RWPE2 (cell line): ENCODE results near the gene STOX1.
"Not testable (repeated sequence)": the region's sequence is repeated elsewhere in the genome, so short reads cannot be mapped to it uniquely, and the experiment has no call there.

Experiments
- ATAC-seq: fragments of 200-7000 bp; cut with Tn5 transposase; 3 replicates; pipeline ENCODE4 v1.9.1; 2021; ENCODE audit warnings: low read depth
- DNase-seq: peaks from one replicate; pipeline ENCODE4 v3.0.0-alpha.2; 2020; ENCODE audit warnings: low spot score
- H3K27ac ChIP-seq: fragments of 450-650 bp; 2 replicates; pipeline ENCODE4 v1.5.1; 2017; ENCODE audit warnings: mild to moderate bottlenecking; ENCODE audit not compliant: poor library complexity, severe bottlenecking
- H3K27me3 ChIP-seq: fragments of 250-450 bp; sonication (Bioruptor Pico); 2 replicates; pipeline ENCODE4 v1.5.1; 2021; ENCODE audit warnings: mild to moderate bottlenecking, moderate library complexity; ENCODE audit not compliant: insufficient read depth, poor library complexity, severe bottlenecking
- H3K36me3 ChIP-seq: fragments of 250-450 bp; sonication (Bioruptor Pico); 2 replicates; pipeline ENCODE4 v1.5.1; 2020; ENCODE audit warnings: low read depth, mild to moderate bottlenecking, moderate library complexity
- H3K4me1 ChIP-seq: fragments of 250-450 bp; sonication (Bioruptor Pico); 2 replicates; pipeline ENCODE4 v1.5.1; 2021; ENCODE audit warnings: mild to moderate bottlenecking, moderate library complexity; ENCODE audit not compliant: insufficient read depth, poor library complexity, severe bottlenecking
- H3K4me3 ChIP-seq: fragments of 250-450 bp; sonication (Bioruptor Pico); 2 replicates; pipeline ENCODE4 v1.5.1; 2021; ENCODE audit warnings: mild to moderate bottlenecking, moderate library complexity; ENCODE audit not compliant: severe bottlenecking
- H3K9me3 ChIP-seq: fragments of 250-450 bp; sonication (Bioruptor Pico); 2 replicates; pipeline ENCODE4 v1.5.1; 2021; ENCODE audit warnings: mild to moderate bottlenecking, moderate library complexity; ENCODE audit not compliant: severe bottlenecking
- TF ChIP-seq, protein P1 (sequence below): fragments of 450-650 bp; IDR thresholded peaks from one replicate; pipeline ENCODE4 v1.5.1; 2017; ENCODE audit warnings: mild to moderate bottlenecking, moderate library complexity; ENCODE audit not compliant: poor library complexity, severe bottlenecking

STOX1 gene

GRCh38 chr10:68864611-68865010 lies 37.3 kb downstream of the STOX1 start:
- DNase-seq (no peak), ATAC-seq (no peak)
- Histone ChIP-seq H3K4me1 (no peaks in the 10 kb centered on the region), H3K27ac (no peak overlapping the region), H3K4me3 (no peak overlapping the region), H3K9me3 (no peaks in the 10 kb centered on the region), H3K36me3 (no peaks in the 10 kb centered on the region), H3K27me3 (no peaks in the 10 kb centered on the region)
- TF ChIP-seq, protein P1, sequence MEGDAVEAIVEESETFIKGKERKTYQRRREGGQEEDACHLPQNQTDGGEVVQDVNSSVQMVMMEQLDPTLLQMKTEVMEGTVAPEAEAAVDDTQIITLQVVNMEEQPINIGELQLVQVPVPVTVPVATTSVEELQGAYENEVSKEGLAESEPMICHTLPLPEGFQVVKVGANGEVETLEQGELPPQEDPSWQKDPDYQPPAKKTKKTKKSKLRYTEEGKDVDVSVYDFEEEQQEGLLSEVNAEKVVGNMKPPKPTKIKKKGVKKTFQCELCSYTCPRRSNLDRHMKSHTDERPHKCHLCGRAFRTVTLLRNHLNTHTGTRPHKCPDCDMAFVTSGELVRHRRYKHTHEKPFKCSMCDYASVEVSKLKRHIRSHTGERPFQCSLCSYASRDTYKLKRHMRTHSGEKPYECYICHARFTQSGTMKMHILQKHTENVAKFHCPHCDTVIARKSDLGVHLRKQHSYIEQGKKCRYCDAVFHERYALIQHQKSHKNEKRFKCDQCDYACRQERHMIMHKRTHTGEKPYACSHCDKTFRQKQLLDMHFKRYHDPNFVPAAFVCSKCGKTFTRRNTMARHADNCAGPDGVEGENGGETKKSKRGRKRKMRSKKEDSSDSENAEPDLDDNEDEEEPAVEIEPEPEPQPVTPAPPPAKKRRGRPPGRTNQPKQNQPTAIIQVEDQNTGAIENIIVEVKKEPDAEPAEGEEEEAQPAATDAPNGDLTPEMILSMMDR = no peak

- DNase-seq, ATAC-seq: not testable (repeated sequence)
Observed at GRCh38 chr10:68868173-68868572, 40.8 kb downstream of the STOX1 start.

DNA sequence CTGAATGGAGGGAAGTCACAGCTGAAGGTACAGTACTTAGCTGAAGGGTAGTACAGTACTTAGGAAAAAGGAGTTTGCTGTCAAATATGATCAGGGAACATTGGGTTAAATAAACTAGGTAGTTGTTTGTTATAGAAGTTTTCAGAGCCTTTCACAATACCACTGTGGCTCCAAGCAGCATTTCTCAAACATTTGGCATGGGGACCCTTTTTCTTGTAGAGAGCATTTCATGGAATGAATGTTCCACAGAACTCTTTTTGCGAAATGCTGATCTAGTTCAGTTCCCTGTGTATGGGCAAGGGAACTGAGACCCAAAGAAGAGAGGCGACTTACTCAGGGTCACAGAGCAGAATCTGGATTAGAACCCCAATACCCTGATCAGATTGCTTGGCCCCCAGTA lies 42.3 kb downstream of the STOX1 start:
- TF ChIP-seq, protein P1 = no peak
- no peak overlapping the region for H3K27ac ChIP-seq
- no peaks in the 10 kb centered on the region for H3K9me3 ChIP-seq
- no peak for DNase-seq
- no peaks in the 10 kb centered on the region for H3K4me1 ChIP-seq
- no peaks in the 10 kb centered on the region for H3K27me3 ChIP-seq
- H3K4me3 ChIP-seq = no peak overlapping the region
- H3K36me3 ChIP-seq = no peaks in the 10 kb centered on the region
- ATAC-seq = no peak

More at GRCh38 chr10:68868173-68868572, 40.8 kb downstream of the STOX1 start:
- H3K27ac ChIP-seq, H3K36me3 ChIP-seq, H3K9me3 ChIP-seq, H3K27me3 ChIP-seq, H3K4me1 ChIP-seq, H3K4me3 ChIP-seq: not testable (repeated sequence)

DNA sequence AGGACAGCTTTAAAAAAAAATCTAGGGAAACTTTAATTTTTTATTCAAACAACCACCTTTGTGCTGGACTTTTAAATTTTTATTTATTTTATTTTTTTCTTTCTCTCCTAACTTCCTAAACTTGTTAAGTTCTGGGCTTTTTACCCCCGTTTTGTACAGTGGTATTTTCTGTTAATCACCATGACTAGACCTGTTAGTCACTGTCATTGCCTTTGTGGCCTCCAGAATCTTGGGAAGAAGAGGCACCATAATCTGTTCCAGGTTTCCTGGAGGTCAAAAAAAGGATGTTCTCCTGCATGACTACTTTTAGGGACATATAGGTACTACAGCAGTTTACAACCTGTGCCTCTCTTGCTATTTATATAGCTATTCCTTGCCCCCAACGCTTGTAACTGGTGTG lies 42.7 kb downstream of the STOX1 start:
- DNase-seq (no peak), ATAC-seq (no peak)
- no peak overlapping the region for H3K4me3 ChIP-seq
- no peaks in the 10 kb centered on the region for H3K36me3 ChIP-seq
- no peak overlapping the region for H3K27ac ChIP-seq
- H3K9me3 ChIP-seq = no peaks in the 10 kb centered on the region
- TF ChIP-seq, protein P1 = no peak
- H3K4me1 ChIP-seq = no peaks in the 10 kb centered on the region
- no peaks in the 10 kb centered on the region for H3K27me3 ChIP-seq

- H3K27me3 ChIP-seq = no peaks in the 10 kb centered on the region
- ATAC-seq (no peak), DNase-seq (no peak)
- H3K9me3 ChIP-seq = no peaks in the 10 kb centered on the region
- H3K27ac ChIP-seq = no peak overlapping the region
- TF ChIP-seq, protein P1 = no peak
- no peak overlapping the region for H3K4me3 ChIP-seq
- no peaks in the 10 kb centered on the region for H3K4me1 ChIP-seq
- H3K36me3 ChIP-seq = no peaks in the 10 kb centered on the region
Observed at GRCh38 chr10:68870545-68871104, 43.3 kb downstream of the STOX1 start.
